GDM1 (cell line): Measurements from ENCODE around the gene IPO5.

Source experiments
- DNase-seq: peaks from one replicate; lab custom pipeline; 2025; lab: John Stamatoyannopoulos, UW

Gene IPO5

DNA sequence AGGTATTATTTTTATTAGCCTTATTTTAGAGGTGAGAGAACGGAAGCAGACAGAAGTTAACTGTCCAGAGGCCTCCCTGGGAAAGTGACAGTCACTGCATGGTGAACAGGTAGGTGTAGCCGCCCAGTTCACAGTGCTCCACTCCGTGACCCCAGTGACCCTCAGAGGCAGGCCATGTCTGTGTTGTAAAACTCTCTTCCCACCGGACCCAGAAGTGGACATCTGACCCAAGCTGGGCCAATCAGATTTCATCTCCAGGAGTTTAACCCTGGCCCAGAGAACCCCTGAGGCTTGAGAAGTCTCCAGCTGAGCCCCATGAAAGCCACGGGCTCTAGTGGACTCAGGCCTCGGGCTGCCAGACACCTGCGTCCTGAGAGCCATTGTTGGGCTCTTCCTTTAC, 105.8 kb downstream of the IPO5 start:
- DNase-seq, result no peak

DNA sequence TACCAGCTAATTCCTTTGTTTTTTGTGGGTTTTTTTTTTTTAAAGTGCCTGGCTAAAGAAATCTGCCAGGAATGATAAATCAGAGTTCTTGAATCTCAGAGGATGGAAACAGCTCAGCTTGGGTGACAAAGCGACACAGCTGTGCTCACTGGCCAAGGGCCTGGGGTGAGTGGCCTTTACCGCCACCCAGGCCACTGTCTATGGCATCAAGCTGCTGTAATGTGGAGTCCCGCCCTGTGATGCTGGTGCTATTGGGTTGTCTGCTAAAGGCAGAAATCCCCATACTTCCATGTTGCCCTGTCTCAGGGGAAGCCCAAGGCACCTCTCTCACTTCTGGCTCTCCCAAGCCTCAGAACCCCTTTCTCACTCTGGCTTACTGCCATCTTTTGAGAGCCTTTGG, 106.8 kb downstream of the IPO5 start:
- no peak for DNase-seq

DNA sequence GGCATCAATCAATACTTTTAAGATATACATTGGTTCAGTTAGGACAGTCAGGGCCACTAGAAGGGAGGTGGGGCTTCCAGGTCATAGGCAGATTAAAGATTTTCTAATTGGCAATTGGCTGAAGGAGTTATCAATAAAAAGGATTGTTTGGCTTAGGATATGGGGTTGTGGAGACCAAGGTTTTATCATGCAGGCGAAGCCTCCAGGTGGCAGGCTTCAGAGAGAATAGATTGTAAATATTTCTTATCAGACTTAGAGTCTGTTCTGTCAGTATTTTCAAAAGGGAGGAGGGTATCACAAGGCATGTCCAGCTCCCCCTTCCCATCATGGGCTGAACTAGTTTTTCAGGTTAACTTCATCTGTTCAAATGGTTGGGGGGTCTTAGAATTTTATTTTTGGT, 112.0 kb downstream of the IPO5 start:
- DNase-seq, result no peak

GRCh38 chr13:98066636-98067035, 113.2 kb downstream of the IPO5 start:
- DNase-seq, result no peak

DNA sequence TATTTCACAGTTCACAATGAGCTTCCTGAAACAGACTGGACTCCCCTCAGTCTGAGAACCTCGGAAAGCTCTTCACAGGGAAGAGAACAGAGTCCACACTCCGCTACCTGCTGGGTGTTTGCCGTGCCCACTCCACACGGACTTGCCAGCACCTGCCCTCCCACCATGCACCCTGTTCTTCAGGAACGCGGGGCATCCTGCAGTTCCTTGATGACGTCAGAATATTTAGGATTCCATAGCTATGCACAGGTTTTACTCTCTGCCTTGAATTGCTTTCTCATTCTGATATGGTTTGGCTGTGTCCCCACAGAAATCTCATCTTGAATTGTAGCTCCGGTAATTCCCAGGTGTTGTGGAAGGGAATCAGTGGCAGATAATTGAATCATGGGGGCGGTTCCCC, 115.0 kb downstream of the IPO5 start:
- DNase-seq, result no peak

DNA sequence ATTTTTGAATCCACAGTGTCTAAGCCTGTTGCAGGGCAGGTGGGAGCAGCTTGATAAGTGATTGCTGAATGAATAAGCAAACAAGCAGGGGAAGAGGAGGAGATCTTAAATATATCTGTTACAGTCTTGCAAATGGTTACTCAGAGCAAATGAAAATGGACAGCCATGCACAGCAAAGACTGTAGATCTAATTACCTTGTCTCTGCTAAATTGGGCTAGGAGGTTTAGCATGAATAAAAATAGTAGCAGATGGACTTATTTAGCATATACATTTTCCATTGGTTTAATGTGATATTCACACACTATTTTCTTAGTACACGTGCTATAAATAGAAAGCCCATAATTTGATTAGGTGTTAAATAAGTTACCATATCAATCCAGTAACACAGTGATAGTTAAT, 116.5 kb downstream of the IPO5 start:
- no peak for DNase-seq

GRCh38 chr13:98071316-98071715, 117.8 kb downstream of the IPO5 start:
- DNase-seq, result no peak

- no peak for DNase-seq
These were observed 119.0 kb downstream of the IPO5 start for GRCh38 chr13:98072476-98072875.
